ENCODE results near the gene ETV1. TPM values are rescaled to one million over a fixed set of nuclear protein-coding genes. Genes with fewer than 3 reads are reported as not detected.

The ETV1 gene
- total RNA-seq, 1 experiment from 2014 or later: 68.5 TPM

GRCh38 chr7:13981070-13981469 is 8.4 kb downstream of the ETV1 start:
- Histone ChIP-seq H2BK12ac (ENCODE audit: insufficient read length, low read depth, low read length) (no peak overlapping the region), H2BK120ac (ENCODE audit: low read depth, low read length, poor library complexity, severe bottlenecking) (no peak overlapping the region), H2BK20ac (ENCODE audit: low read depth, low read length, poor library complexity, severe bottlenecking) (no peak overlapping the region), H3K18ac (ENCODE audit: insufficient read length, low read depth, low read length) (no peak overlapping the region), H4K5ac (ENCODE audit: insufficient read length, low read depth, low read length) (no peak overlapping the region), H4K20me1 (ENCODE audit: control insufficient read depth, insufficient read depth, insufficient read length) (peaks cover 3% of the 10 kb centered on the region), H2BK15ac (ENCODE audit: low read depth, low read length) (no peak overlapping the region), H3K23me2 (ENCODE audit: insufficient read length, low read depth, low read length, poor library complexity, severe bottlenecking) (no peaks in the 10 kb centered on the region), H3T11ph (ENCODE audit: low read length) (no peak overlapping the region), H3K4ac (ENCODE audit: low read depth, low read length) (no peak overlapping the region), H3K79me1 (ENCODE audit: insufficient read depth, low read depth, low read length, poor library complexity, severe bottlenecking) (no peaks in the 10 kb centered on the region), H3K27ac (ENCODE audit: insufficient read length, low read depth, low read length) (peak overlapping the region; percentile 61), H3K56ac (ENCODE audit: insufficient read length, low read depth, low read length) (no peak overlapping the region), H3K14ac (ENCODE audit: insufficient read depth, low read length) (no peak overlapping the region), H3K9ac (ENCODE audit: extremely low read depth, insufficient read length, low read length) (no peak overlapping the region), H2AFZ (ENCODE audit: low read length) (no peak overlapping the region), H4K91ac (ENCODE audit: insufficient read length, low read depth, low read length) (no peak overlapping the region), H3K23ac (ENCODE audit: insufficient read length, low read depth, low read length) (no peak overlapping the region), H3K79me2 (ENCODE audit: insufficient read depth, low read length) (peaks cover 3% of the 10 kb centered on the region; the same call in 1 of the 2 replicates), H3K4me2 (ENCODE audit: insufficient read depth, insufficient read length, low read length) (peak overlapping the region; percentile 22), H3K27me3 (ENCODE audit: insufficient read depth, low read length) (no peaks in the 10 kb centered on the region), H2BK5ac (ENCODE audit: insufficient read length, low read length) (no peak overlapping the region), H4K8ac (replicated peaks; ENCODE audit: insufficient read length, low read depth, low read length) (no peak overlapping the region), H3K4me1 (ENCODE audit: insufficient read depth, low read length) (peaks cover 2% of the 10 kb centered on the region), H2AK5ac (ENCODE audit: insufficient read length, low read length) (no peak overlapping the region), H3K9me3 (ENCODE audit: control insufficient read depth, low read depth, low read length) (no peaks in the 10 kb centered on the region)
- H3K4me1 Mint-ChIP-seq: peaks cover 67 to 73% of the 10 kb centered on the region in 2 experiments
- H3K27me3 Mint-ChIP-seq (ENCODE audit: low read depth): no peaks in the 10 kb centered on the region
- H3K9me3 Mint-ChIP-seq: no peaks in the 10 kb centered on the region
- peak overlapping the region; percentile 81 to 95 (median 92) for H3K27ac Mint-ChIP-seq
- H3K4me3 Mint-ChIP-seq: peak overlapping the region in 1 of 2 experiments; percentile 65; a peak in 3 of 5 replicates
- no peak for TF ChIP-seq CTCF (conservative IDR thresholded peaks at IDR 0.05)
- WGBS (ENCODE audit: extremely low coverage, insufficient read length, low lambda C conversion rate): no CpG with 5 or more reads among the region's 3 CpGs
- DNase-seq: no peak
- H3K36me3 Mint-ChIP-seq (ENCODE audit: insufficient read depth in 1 of 3, low read depth in 3 of 3): peaks cover 13 to 18% (median 14%) of the 10 kb centered on the region in 3 experiments; a peak in 6 of 7 replicates
